GM08714 (cell line): ENCODE results near the gene FLT4.

Source experiments
- H3K4me3 ChIP-seq: fragments of 200-500 bp; sonication (Bioruptor generic); 2 replicates; pipeline ENCODE4 v1.5.1; 2014; ENCODE audit warnings: mild to moderate bottlenecking, low read length, inconsistent platforms
- ZNF274 ChIP-seq: IDR thresholded peaks from 2 replicates; pipeline ENCODE4 v1.6.1; 2012; ENCODE audit warnings: mild to moderate bottlenecking, low read depth, low read length

The FLT4 gene

GRCh38 chr5:180558232-180558631 lies 91.2 kb downstream of the FLT4 start:
- H3K4me3 ChIP-seq = no peak overlapping the region
- no peak for TF ChIP-seq ZNF274

- no peak for TF ChIP-seq ZNF274
- no peak overlapping the region for H3K4me3 ChIP-seq
Observed at GRCh38 chr5:180557217-180557809, 92.1 kb downstream of the FLT4 start.

GRCh38 chr5:180555168-180555921 lies 94.1 kb downstream of the FLT4 start:
- H3K4me3 ChIP-seq = no peak overlapping the region
- no peak for TF ChIP-seq ZNF274

GRCh38 chr5:180553530-180553929 lies 95.9 kb downstream of the FLT4 start:
- TF ChIP-seq ZNF274 = no peak
- H3K4me3 ChIP-seq = no peak overlapping the region
